ENCODE measurements around the gene CAPZA1.

Gene CAPZA1

DNA sequence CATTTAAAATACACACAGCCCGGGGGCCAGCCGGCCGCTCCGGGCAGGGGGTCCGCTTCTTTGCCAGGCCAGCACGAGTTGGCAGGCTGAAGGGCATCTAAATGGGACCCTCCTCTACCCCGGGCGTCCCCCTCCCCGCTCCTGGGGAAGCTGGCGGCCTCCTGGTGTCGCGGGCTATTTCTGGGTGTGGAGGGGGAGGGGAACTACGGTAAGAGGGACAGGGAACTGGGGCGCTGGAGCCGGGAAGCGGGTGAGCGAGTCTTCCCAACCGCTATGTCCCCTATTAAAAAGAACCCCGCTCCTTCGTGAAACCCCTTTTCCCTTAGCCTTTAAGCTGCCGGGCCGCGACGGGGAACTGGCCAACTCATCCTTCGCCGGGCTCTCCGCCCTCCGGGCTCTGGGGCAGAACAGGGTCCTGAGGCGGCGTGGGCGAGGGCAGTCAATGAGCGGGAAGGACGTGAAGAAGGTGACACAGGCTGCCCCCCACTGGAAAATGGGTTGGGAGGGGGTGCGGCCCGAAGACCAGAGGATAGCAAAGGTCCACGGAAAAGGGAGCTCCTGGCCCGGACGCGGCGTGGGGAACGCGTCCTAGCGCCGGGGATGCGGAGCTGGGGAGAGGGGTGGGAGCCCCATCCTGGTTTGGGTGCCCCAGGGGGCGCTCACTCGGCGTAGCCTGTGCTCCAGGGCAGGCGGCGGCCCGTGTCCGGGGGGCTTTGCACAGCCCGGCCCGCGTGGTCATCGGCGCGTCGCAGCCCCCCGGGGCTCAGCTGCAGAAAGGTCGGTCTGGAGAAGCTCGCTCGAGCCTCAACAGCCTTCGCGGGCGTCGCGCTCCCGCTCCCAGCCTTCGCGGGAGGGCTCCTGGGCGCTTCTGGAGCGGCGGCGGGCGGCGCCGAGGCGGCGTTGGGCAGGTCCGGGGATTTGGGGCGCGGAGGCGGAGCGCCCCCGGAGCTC, 95.0 kb downstream of the CAPZA1 start:
- TF ChIP-seq GATA1 (IDR thresholded peaks at IDR 0.05; ENCODE audit: low read depth, low read length), result no peak
- TF ChIP-seq POLR2A (IDR thresholded peaks at IDR 0.05; ENCODE audit: low read length), result no peak
- peak; percentile 34 to 59 for DNase-seq

DNA sequence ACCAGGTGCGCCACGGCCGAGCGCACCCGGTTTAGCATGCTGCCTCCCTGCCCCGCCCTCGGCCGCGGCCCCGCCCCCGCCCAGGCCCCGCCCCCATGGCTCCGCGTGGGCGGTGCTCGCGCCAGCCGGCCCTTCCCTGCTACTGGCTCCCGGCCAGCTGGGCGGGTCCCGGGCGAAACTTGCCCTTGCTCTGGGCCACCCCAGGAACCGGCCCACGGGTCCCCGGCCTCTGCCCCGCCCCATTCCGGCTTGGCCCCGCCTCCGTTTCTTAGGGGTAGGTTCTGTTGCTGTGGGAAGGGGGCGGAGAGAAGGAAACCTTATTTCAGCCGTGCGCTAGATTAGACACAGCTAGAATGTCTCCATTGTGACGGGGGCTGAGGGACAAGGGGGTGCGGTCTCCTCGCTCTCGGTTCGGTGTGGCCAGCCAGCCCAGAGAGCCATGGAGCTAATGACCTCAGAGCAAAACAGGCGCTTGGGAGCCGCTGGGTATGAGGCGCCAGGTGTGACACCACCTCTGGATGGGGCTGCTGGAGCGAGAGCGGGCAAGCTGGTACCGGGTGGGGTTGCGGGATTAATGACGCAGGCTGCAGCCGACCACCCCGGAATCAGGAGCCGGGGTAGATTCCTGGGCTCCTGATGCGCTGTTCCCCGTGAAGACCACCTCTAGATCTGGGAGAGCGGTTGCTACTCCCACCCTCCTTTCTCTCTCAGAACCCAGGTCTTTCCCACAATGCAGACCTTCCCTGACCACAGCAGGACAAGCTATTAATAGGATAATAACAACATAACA, 95.8 kb downstream of the CAPZA1 start, which contains the start of gene PPM1J:
TSS of gene PPM1J (minus strand) at position 69 of the 790 bp plus-strand sequence. CDS start at position 38, 31 bp downstream.
- TF ChIP-seq GATA1 (IDR thresholded peaks at IDR 0.05; ENCODE audit: low read depth, low read length) (no peak), POLR2A (IDR thresholded peaks at IDR 0.05; ENCODE audit: low read length) (no peak)
- peak; percentile 95 to 97 for DNase-seq

DNA sequence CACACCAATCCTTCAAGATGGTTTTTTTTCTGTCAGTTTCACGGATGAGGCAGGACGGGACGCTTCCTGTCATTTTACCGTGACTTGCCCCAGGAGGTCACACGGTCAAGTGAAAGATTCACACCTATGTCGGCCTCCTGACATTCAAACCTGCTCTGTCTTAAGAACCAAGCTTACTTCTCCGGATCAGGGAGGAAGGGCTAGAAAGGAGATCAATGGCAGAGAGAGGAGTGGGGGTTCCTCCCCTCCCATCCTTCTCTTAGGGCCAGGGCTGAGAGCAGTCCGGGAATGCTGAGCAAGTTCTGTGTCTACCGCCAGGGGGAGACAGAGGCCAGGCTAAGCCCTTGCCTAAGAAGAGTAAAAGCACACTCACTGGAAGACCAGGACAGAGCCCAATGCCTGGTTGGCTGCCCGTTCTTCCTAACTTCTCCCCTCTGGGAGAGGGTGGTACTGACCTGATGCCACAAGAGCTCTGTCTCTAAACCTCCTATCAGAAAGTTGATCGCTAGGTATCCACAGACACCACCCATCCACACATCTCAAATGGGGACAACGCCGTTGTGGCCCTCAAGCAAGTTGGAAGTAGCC, 96.6 kb downstream of the CAPZA1 start:
- DNase-seq, result peak; percentile 84 to 93
- TF ChIP-seq GATA1 (IDR thresholded peaks at IDR 0.05; ENCODE audit: low read depth, low read length) (no peak), POLR2A (IDR thresholded peaks at IDR 0.05; ENCODE audit: low read length) (no peak)

DNA sequence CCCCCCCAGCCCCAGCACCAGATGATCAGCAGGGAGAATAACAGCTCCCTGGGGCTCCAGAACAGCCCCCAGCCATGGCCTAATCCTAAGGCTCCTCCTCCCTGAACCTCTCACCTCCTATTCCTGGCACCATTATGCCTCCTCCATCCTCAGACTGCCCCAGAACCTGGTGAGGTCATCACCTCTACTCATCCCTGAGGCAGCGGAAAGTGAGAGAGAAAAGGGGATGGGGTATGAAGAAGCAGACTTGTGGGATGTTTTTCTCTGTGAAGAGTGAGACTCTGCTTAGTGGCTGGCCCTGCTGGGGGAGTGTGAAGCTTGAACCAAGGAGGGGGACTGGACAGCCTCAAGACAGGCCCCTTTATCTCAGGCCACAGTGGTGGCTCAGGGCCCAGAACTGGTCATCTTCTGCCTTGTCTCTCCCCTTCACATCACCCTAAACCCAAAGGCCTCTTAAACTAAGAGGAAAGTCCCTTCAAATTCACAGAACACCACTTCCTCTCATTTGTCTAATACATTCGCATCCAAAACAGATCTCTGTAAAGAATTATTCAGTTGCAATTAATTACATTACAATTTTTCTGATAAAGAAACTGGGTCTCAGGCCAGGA, 97.7 kb downstream of the CAPZA1 start:
- DNase-seq, result peak in 1 of 2 experiments; percentile 23
- no peak for TF ChIP-seq GATA1 (IDR thresholded peaks at IDR 0.05; ENCODE audit: low read depth, low read length)
- no peak for TF ChIP-seq POLR2A (IDR thresholded peaks at IDR 0.05; ENCODE audit: low read length)

DNA sequence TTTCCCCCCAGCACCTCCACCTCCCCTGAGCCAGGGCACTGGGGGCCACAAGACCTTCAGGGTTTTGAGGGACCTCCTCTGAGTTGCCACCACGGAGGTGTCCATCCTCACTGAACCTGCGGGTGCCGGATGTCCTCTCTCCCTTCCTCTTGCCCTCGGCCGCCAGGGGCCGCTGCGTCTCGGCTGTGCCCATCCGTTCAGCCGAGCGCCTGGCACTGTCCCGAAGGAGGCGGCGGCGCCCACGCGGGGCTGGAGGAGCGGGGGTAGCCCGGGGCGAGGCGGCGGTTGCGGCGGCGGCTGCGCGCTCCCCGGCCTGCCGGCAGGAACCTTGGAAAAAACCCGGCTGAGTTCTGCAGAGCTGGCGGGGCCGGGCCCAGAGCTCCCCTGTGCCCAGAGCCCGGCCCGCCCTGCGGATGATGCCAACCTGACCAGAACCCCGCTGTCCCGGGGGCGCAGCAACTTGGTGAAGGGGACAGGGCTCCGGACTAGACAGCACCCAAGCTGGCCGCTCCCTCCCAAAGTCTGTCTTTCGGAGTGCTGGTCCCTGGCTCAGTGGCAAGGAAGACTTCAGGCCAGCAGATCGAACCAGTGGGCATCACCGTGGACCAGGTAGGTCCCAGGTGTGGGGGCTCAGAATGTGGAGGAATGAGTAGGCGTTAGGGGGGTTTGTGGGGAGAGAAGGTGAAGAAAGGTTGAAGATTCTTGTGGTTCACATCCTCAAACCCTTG, 99.2 kb downstream of the CAPZA1 start:
- DNase-seq, result peak; percentile 60 to 74
- no peak for TF ChIP-seq GATA1 (IDR thresholded peaks at IDR 0.05; ENCODE audit: low read depth, low read length)
- no peak for TF ChIP-seq POLR2A (IDR thresholded peaks at IDR 0.05; ENCODE audit: low read length)

DNA sequence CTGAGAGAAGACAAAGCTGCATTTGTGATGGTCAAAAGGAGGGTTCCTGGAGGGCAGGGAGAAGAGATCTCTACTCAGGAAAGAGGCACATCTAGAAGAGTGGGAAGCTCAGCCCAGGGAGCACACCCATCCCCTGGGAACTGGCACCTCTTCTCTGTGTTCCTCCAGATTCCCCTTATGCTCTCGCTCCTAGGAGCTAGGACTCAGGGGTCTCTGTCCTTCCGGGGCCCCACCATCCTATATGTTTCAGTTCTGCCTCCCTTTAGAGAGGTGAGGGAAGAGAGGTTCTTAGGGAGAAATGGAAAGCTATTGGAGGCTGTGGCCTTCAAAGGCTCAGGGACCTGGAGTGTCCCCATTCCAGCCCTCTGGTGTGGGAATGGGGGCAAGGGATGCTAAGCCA, 100.1 kb downstream of the CAPZA1 start:
- no peak for DNase-seq
- TF ChIP-seq GATA1 (IDR thresholded peaks at IDR 0.05; ENCODE audit: low read depth, low read length) (no peak), POLR2A (IDR thresholded peaks at IDR 0.05; ENCODE audit: low read length) (no peak)

DNA sequence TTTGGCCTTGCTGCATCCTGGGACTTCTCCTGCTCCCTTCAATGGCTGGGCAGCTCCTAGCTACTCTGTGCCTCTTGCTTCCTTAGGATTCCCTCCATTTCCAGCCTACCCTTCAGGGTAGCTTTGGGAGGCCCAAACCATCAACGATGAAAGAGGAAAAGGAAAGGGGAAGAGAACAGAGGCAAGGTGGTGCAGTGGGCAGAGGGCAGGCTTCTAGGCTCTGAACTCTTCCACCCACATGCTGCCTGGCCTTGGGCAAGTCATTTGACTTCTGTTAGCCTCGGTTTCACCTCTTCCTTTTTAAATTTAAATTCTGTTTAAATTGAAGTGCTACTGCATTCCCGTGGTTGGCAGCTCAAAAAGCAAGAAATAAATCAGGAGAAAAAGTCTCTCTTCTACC, 101.2 kb downstream of the CAPZA1 start:
- TF ChIP-seq GATA1 (IDR thresholded peaks at IDR 0.05; ENCODE audit: low read depth, low read length), result no peak
- no peak for TF ChIP-seq POLR2A (IDR thresholded peaks at IDR 0.05; ENCODE audit: low read length)
- no peak for DNase-seq

All from erythroblast (primary cell).